ENCODE data around the gene FAM110A.

FAM110A gene

DNA sequence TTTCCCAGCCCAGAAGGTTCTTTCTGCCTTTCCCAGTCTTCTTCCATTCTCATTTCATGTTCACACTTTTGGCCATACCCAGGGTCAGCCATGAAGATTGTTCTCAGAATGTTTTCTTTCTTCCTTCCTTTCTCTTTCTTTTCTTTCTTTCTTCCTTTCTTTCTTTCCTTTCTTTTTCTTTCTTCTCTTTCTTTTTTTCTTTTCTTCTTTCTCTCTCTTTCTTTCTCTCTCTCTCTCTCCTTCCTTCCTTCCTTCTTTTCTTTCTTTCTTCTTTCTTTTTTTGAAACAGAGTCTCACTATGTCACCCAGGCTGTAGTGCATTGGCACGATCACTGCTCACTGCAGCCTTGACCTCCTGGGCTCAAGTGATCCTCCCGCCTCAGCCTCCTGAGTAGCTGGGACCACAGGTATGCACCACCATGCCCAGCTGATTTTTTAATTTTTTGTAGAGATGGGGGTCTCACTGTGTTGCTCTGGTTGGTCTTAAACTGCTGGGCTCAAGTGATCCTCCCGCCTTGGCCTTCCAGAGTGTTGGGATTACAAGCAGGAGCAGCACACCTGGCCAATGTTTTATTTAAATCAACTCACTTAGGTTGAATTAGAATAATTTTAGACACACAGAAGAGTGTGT is 13.1 kb upstream of the FAM110A start:
- Histone ChIP-seq H3K9me2 (replicated peaks; ENCODE audit: control insufficient read depth, low read length) (no peaks in the 10 kb centered on the region), H4K20me1 (ENCODE audit: control insufficient read depth, insufficient read depth, low read depth, low read length) (no peaks in the 10 kb centered on the region), H3K9me3 (ENCODE audit: control insufficient read depth, insufficient read depth, low read length) (no peaks in the 10 kb centered on the region; the same call in 1 of the 2 replicates), H3K36me3 (ENCODE audit: control insufficient read depth, low read length) (no peaks in the 10 kb centered on the region), H3K4me3 (ENCODE audit: low read length) (no peak overlapping the region), H3K79me2 (ENCODE audit: control insufficient read depth, low read length) (no peaks in the 10 kb centered on the region), H3K27ac (ENCODE audit: low read depth, low read length) (no peak overlapping the region), H3F3A (ENCODE audit: control insufficient read depth, insufficient read depth) (no peaks in the 10 kb centered on the region), H3K4me1 (ENCODE audit: control insufficient read depth, low read length) (peaks cover 9% of the 10 kb centered on the region), H3K4me2 (ENCODE audit: low read length) (no peak overlapping the region), H3K27me3 (ENCODE audit: control insufficient read depth, low read length) (no peaks in the 10 kb centered on the region)
- TF ChIP-seq EZH2phosphoT487 (IDR thresholded peaks at IDR 0.05; ENCODE audit: borderline replicate concordance, low read length): no peak

DNA sequence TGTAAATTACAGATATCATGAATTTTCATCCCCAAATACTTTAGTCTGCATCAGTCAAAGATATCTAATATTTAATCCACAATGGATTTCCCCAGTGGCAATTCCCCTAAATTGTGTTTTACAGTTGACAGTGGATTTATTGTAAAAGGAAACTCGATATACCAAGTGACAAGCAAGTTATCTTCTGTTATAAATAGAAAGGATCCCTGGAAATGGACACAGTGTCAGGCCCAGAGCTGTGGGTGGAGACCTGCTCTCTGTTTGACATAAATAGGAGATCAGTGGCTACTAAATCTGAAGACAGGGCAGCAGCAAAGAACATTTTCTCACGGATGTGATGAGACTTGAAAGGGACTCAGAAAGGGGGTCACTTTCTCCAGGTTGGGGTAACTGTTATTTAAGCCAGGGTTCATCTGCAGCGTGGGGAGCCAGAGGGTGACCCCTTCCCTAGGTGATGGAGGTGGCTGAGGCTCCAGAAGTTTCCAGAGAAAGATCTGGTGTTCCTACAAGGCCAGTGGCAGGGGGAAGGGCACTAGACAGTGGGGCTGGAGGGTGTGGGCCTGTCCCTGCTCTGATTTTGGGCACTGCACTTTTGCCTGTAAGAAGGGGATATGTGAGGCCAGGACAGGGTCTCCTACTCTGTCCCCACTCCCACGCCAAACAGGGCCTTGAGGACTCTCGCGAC is 12.3 kb upstream of the FAM110A start:
- Histone ChIP-seq H3K27ac (ENCODE audit: low read depth, low read length) (no peak overlapping the region), H3K79me2 (ENCODE audit: control insufficient read depth, low read length) (no peaks in the 10 kb centered on the region), H3K9me3 (ENCODE audit: control insufficient read depth, insufficient read depth, low read length) (no peaks in the 10 kb centered on the region; the same call in 1 of the 2 replicates), H3K4me1 (ENCODE audit: control insufficient read depth, low read length) (peaks cover 9% of the 10 kb centered on the region), H3F3A (ENCODE audit: control insufficient read depth, insufficient read depth) (no peaks in the 10 kb centered on the region), H3K9me2 (replicated peaks; ENCODE audit: control insufficient read depth, low read length) (no peaks in the 10 kb centered on the region), H3K36me3 (ENCODE audit: control insufficient read depth, low read length) (no peaks in the 10 kb centered on the region), H4K20me1 (ENCODE audit: control insufficient read depth, insufficient read depth, low read depth, low read length) (no peaks in the 10 kb centered on the region), H3K4me3 (ENCODE audit: low read length) (no peak overlapping the region), H3K27me3 (ENCODE audit: control insufficient read depth, low read length) (no peaks in the 10 kb centered on the region), H3K4me2 (ENCODE audit: low read length) (no peak overlapping the region)
- TF ChIP-seq EZH2phosphoT487 (IDR thresholded peaks at IDR 0.05; ENCODE audit: borderline replicate concordance, low read length): no peak
- TF ChIP-seq, protein P1, sequence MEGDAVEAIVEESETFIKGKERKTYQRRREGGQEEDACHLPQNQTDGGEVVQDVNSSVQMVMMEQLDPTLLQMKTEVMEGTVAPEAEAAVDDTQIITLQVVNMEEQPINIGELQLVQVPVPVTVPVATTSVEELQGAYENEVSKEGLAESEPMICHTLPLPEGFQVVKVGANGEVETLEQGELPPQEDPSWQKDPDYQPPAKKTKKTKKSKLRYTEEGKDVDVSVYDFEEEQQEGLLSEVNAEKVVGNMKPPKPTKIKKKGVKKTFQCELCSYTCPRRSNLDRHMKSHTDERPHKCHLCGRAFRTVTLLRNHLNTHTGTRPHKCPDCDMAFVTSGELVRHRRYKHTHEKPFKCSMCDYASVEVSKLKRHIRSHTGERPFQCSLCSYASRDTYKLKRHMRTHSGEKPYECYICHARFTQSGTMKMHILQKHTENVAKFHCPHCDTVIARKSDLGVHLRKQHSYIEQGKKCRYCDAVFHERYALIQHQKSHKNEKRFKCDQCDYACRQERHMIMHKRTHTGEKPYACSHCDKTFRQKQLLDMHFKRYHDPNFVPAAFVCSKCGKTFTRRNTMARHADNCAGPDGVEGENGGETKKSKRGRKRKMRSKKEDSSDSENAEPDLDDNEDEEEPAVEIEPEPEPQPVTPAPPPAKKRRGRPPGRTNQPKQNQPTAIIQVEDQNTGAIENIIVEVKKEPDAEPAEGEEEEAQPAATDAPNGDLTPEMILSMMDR (IDR thresholded peaks at IDR 0.05; ENCODE audit: low read depth, low read length, poor library complexity, severe bottlenecking): no peak

DNA sequence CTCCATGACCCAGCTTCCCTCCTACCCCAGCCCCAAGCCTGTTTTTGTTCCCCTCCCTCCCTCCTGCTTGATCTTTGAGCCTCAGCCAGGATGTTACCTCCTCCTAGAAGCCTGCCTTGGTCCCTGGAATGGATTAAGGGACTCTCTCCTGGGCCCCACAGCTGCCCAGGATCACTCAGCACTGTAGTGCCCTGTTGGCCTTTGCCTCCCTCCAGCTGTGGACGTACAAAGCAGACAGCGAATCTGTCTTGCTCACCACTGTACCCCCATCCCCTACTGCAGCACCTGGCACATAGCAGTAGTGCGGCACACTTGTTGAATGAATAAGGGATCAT is 11.8 kb upstream of the FAM110A start:
- Histone ChIP-seq H3K36me3 (ENCODE audit: control insufficient read depth, low read length) (no peaks in the 10 kb centered on the region), H3K9me3 (ENCODE audit: control insufficient read depth, insufficient read depth, low read length) (no peaks in the 10 kb centered on the region; the same call in 1 of the 2 replicates), H4K20me1 (ENCODE audit: control insufficient read depth, insufficient read depth, low read depth, low read length) (no peaks in the 10 kb centered on the region), H3K4me1 (ENCODE audit: control insufficient read depth, low read length) (peaks cover 9% of the 10 kb centered on the region), H3F3A (ENCODE audit: control insufficient read depth, insufficient read depth) (no peaks in the 10 kb centered on the region), H3K27me3 (ENCODE audit: control insufficient read depth, low read length) (no peaks in the 10 kb centered on the region), H3K9me2 (replicated peaks; ENCODE audit: control insufficient read depth, low read length) (no peaks in the 10 kb centered on the region), H3K79me2 (ENCODE audit: control insufficient read depth, low read length) (no peaks in the 10 kb centered on the region), H3K4me2 (ENCODE audit: low read length) (no peak overlapping the region), H3K4me3 (ENCODE audit: low read length) (no peak overlapping the region), H3K27ac (ENCODE audit: low read depth, low read length) (no peak overlapping the region)
- TF ChIP-seq, protein P1 (IDR thresholded peaks at IDR 0.05; ENCODE audit: low read depth, low read length, poor library complexity, severe bottlenecking): no peak
- no peak for TF ChIP-seq EZH2phosphoT487 (IDR thresholded peaks at IDR 0.05; ENCODE audit: borderline replicate concordance, low read length)
